Stimulated activated CD8-positive, alpha-beta memory T cell treated with anti-CD3 and anti-CD28 coated beads, Interleukin-7, amount 100 ng/mL, for 48 hours (primary cell): ENCODE measurements around the gene MCC.

Experiments
- DNase-seq, 2 donors: peaks; one replicate each; pipeline ENCODE4 v3.0.0-alpha.2; 2020; ENCODE audit warnings: low read depth in 1 of 2; ENCODE audit errors: extremely low read depth in 1 of 2

The MCC gene

GRCh38 chr5:113253037-113253436, 235.2 kb downstream of the MCC start:
- no peak for DNase-seq

GRCh38 chr5:113252066-113252465, 236.2 kb downstream of the MCC start:
- no peak for DNase-seq

- DNase-seq = no peak
Measured at GRCh38 chr5:113250341-113250953, 237.8 kb downstream of the MCC start.

- DNase-seq = no peak
Measured at GRCh38 chr5:113249206-113249605, 239.0 kb downstream of the MCC start.

GRCh38 chr5:113246361-113246870, 241.8 kb downstream of the MCC start:
- DNase-seq = no peak

DNA sequence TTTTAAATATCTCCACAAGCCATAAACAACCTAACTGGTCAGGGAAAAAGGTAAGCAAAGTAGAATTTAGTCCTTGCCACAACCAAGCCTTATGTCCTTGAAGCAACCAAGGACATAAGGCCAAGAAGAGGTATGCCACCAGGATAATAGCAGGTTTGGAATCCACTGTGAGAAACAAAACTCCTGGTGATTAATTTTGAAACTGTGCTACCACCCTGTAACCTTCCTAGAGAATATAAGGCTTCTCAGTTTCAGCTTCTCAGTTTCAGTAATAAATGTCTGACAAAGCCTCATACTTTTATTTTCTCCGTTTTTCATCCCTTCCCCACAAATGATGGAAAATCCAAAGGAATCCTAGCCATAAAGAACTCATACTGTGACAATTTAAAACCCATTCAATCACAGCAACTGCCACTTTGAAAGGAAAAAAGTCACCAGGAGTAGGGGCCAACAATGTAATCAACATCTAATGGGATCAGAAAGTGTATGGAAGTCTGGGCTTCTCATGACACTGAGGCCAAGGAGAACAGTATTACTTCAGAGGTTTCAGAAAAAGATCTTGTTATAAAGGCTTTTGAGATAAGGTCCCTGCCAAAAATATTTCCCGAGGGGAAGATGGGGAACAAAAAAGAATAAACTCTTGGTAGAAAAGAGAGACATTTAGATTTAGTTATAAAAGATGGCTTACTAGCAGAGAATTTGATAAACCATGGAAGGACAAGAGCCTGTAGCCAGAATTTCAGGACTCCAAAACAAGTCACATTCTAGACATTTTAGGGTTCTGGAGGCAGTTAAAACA, 242.6 kb downstream of the MCC start:
- no peak for DNase-seq

GRCh38 chr5:113244966-113245365, 243.3 kb downstream of the MCC start:
- no peak for DNase-seq

DNA sequence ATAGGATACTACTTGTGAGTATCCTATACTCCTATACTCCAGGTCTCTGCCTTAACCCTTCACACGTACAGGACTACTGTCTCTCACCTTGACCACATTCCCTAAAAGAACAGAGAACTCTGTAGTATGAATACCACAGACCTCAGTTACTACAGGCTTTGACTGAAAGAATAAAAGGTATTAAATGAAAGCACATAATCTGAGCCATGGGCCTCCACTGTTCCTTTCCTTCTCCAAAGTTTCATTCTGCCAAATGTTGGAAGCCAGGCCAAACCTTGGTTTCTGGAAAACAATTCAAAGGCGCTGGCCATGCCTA, 244.9 kb downstream of the MCC start:
- no peak for DNase-seq

GRCh38 chr5:113242481-113243348, 245.5 kb downstream of the MCC start:
- DNase-seq = no peak

DNA sequence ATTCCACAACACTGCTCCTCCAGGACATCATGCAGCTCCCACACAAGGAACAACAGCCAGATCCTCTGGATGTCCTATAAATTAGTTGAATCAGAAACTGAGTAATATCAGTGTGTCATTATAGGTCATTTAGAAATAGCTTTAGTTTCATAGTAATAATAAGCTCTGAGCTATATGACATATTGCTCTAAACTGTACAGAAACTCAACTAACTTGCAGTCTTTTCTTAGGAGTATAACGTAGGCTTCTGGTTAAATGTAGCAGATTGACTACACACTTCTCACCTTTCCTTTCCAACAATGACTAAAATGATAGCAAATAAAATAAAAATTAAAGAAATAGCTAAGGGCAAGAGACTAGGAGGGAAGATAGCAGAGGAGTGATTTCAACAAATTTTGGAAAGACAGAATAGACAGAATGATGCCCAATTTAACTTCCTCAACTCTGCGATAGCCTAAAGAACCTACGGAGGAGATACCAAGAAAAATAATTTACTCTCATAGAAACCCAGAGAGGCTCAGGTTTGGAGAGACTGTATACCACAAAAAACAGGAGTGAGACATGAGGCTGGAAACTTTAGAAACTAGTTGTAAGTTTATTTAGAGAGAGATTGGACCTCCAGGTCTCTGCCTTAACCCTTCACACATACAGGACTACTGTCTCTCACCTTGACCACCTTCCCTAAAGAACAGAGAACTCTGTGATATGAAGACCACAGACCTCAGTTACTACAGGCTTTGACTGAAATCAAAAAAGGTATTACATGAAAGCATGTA, 247.1 kb downstream of the MCC start:
- no peak for DNase-seq

GRCh38 chr5:113240032-113240431, 248.2 kb downstream of the MCC start:
- no peak for DNase-seq

DNA sequence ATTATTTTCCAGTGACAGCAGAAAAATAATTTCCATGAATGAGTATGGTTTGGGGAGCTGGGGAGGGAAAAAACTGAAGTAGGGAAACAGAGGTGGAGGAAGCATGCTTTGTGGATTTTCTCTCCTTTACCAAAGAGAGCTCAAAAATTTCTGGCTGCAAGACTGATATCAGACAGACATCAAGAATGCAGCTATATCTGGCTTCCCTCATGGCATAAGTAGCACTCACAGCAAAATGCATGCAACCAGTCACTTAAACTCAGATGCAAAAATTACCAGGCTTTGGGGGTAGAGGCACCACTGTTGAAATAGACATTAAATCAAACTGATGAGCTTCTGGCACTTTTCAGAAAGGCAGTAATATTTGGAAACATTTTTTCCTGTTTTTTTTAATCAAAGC, 250.4 kb downstream of the MCC start:
- no peak for DNase-seq

DNA sequence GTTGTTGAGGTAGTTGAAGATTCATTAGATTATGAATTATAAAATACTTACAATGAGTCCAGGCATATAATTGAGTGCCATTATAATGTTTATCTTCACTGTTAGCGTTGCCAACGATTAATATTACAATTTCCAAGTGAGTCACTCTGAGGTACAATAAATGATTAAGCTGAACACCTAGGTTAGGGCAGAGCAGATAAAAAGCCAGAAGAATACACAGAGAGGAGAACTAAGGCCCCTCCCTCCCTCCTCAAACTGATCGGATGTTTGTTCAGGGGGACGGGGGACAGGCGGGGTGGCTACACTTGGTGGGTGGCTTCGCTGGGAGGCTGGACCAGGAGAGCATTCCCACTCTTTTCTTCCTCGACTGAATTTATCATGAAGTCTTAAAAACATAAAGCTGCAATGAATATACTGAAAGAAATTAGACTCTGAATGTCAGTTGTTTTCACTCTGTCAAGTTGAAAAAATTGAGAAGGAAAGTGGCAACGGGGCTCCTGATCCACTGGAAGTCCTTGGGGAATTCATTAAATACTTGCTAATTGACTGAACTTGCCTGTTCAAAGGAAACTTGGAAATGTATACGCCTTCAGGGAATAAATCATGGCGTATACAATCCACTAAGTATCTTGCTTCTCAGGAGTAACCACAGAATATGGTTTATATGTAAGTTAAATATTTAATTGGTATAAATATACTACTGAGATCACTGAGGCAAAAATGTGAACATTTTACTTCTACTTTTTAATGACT, 251.5 kb downstream of the MCC start:
- DNase-seq = no peak

- DNase-seq = no peak
Measured at GRCh38 chr5:113235884-113236283, 252.4 kb downstream of the MCC start.

GRCh38 chr5:113234546-113234945, 253.7 kb downstream of the MCC start:
- DNase-seq = no peak

GRCh38 chr5:113233606-113234005, 254.6 kb downstream of the MCC start:
- no peak for DNase-seq

DNA sequence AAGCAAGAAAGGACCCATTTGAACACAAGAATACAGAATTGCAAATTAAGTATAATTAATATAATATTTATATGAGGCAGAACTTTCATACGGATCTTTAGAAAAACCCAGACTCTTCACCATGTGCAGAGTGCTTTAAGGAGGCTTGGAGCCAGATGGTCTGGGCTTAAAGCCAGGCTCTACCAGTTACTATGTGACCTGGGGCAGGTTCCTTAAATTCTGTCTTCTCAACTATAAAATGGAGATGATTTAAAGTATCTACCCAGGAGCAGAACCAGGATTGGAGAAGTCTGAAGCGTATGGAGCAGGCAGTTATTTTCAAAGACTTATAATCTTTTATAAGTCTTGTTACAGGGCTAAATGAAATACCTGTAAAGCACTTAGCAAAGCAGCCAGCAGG, 255.6 kb downstream of the MCC start:
- DNase-seq = no peak

DNA sequence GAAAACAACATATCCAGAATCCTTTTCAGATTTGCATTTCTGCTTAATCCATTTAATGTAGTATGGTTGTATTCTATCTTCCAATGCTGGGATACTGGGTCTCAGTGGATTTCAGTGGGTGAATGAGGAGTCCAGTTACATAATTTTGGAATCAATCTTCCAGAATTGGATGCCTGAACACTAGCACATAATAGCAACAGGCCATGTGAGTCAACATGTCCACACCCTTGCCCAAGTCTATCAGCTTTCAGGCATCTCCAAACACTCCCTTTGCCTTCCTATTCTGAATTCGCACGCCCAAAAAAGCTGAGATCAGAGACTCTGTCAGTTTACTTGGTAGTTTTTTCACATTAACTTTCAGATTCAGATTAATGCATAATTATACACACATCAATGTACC, 256.0 kb downstream of the MCC start:
- no peak for DNase-seq

GRCh38 chr5:113231653-113232000, 256.6 kb downstream of the MCC start:
- DNase-seq = no peak
